WERI-Rb-1 (cell line): Measurements from ENCODE around the gene CALD1.

ENCODE experiments used
- DNase-seq: peaks from one replicate; pipeline ENCODE4 v3.0.0-alpha.2; 2020
- H3K27ac ChIP-seq: fragments of 250-450 bp; sonication (Bioruptor Pico); 2 replicates; pipeline ENCODE4 v1.5.1; 2020; ENCODE audit warnings: mild to moderate bottlenecking, moderate library complexity
- H3K27me3 ChIP-seq: fragments of 250-450 bp; sonication (Bioruptor Pico); 2 replicates; pipeline ENCODE4 v1.5.1; 2021; ENCODE audit warnings: mild to moderate bottlenecking, low read depth, moderate library complexity; ENCODE audit not compliant: insufficient read depth, severe bottlenecking
- H3K36me3 ChIP-seq: fragments of 250-450 bp; sonication (Bioruptor Pico); 2 replicates; pipeline ENCODE4 v1.5.1; 2020; ENCODE audit warnings: mild to moderate bottlenecking, moderate library complexity
- H3K4me3 ChIP-seq: 2 replicates; pipeline ENCODE4 v1.5.1; 2011; ENCODE audit warnings: low read depth, mild to moderate bottlenecking, control low read depth, low read length
- H3K9me3 ChIP-seq: fragments of 250-450 bp; sonication (Bioruptor Pico); 2 replicates; pipeline ENCODE4 v1.5.1; 2021; ENCODE audit warnings: mild to moderate bottlenecking, moderate library complexity; ENCODE audit not compliant: severe bottlenecking
- CTCF ChIP-seq: IDR thresholded peaks from 2 replicates; pipeline ENCODE4 v1.5.1; 2011; ENCODE audit warnings: low read depth, mild to moderate bottlenecking, control low read depth, inconsistent platforms, low read length

CALD1 gene

GRCh38 chr7:134916171-134916883, 136.9 kb downstream of the CALD1 start:
- Histone ChIP-seq H3K9me3 (no peaks in the 10 kb centered on the region), H3K27ac (no peak overlapping the region), H3K36me3 (no peaks in the 10 kb centered on the region), H3K27me3 (no peaks in the 10 kb centered on the region), H3K4me3 (no peak overlapping the region)
- DNase-seq: no peak
- no peak for TF ChIP-seq CTCF

GRCh38 chr7:134919240-134919641, 139.8 kb downstream of the CALD1 start:
- H3K4me3 ChIP-seq: no peak overlapping the region
- H3K36me3 ChIP-seq: no peaks in the 10 kb centered on the region
- no peak for TF ChIP-seq CTCF
- DNase-seq: no peak
- no peak overlapping the region for H3K27ac ChIP-seq
- no peaks in the 10 kb centered on the region for H3K9me3 ChIP-seq
- H3K27me3 ChIP-seq: no peaks in the 10 kb centered on the region

GRCh38 chr7:134920026-134920753, 140.8 kb downstream of the CALD1 start:
- DNase-seq: no peak
- no peaks in the 10 kb centered on the region for H3K9me3 ChIP-seq
- TF ChIP-seq CTCF: no peak
- no peaks in the 10 kb centered on the region for H3K27me3 ChIP-seq
- H3K4me3 ChIP-seq: no peak overlapping the region
- no peaks in the 10 kb centered on the region for H3K36me3 ChIP-seq
- H3K27ac ChIP-seq: no peak overlapping the region

- H3K27ac ChIP-seq: no peak overlapping the region
- H3K4me3 ChIP-seq: no peak overlapping the region
- no peak for DNase-seq
- no peaks in the 10 kb centered on the region for H3K27me3 ChIP-seq
- no peaks in the 10 kb centered on the region for H3K9me3 ChIP-seq
- H3K36me3 ChIP-seq: no peaks in the 10 kb centered on the region
- TF ChIP-seq CTCF: no peak
These were observed 143.6 kb downstream of the CALD1 start for GRCh38 chr7:134922720-134923704.

GRCh38 chr7:134925766-134926165, 146.3 kb downstream of the CALD1 start:
- DNase-seq: no peak
- no peak for TF ChIP-seq CTCF
- no peaks in the 10 kb centered on the region for H3K9me3 ChIP-seq
- H3K27me3 ChIP-seq: no peaks in the 10 kb centered on the region
- H3K27ac ChIP-seq: no peak overlapping the region
- H3K4me3 ChIP-seq: no peak overlapping the region
- no peaks in the 10 kb centered on the region for H3K36me3 ChIP-seq
